Retinal pigment epithelial cell (primary cell): Measurements from ENCODE around the gene RACGAP1.

Experiments used
- DNase-seq: peaks from one replicate; pipeline ENCODE4 v3.0.0-alpha.2; 2010; ENCODE audit warnings: low read depth
- H3K4me3 ChIP-seq: 2 replicates; pipeline ENCODE4 v1.5.1; 2011; ENCODE audit warnings: mild to moderate bottlenecking, low read length, control low read depth, moderate library complexity
- TF ChIP-seq, protein P1 (sequence below): conservative IDR thresholded peaks from 2 replicates; pipeline ENCODE4 v1.5.1; 2011; ENCODE audit warnings: low read depth, low read length, control low read depth, inconsistent platforms

The RACGAP1 gene

GRCh38 chr12:50055831-50056638 lies 30.7 kb upstream of the RACGAP1 start:
- H3K4me3 ChIP-seq: no peak overlapping the region

DNA sequence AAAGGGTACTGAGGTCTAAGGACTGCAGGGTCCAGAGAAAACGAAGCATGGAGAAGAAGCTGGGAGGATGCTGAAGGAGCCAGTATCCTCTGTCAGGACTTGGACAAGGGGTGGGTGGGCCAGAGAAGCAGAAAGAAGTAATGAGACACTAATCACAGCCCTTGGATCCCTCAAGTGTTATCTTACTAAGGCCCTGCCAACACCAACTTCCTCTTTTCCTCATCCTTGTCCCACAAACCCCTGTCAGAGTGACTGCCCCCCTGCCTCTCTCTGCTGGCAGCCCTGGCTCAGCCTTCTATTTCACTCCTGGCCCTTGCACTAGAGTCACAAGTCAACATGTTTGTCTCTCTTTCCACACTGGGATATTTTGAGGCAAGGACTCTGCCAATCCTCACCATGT lies 28.3 kb upstream of the RACGAP1 start:
- TF ChIP-seq, protein P1, sequence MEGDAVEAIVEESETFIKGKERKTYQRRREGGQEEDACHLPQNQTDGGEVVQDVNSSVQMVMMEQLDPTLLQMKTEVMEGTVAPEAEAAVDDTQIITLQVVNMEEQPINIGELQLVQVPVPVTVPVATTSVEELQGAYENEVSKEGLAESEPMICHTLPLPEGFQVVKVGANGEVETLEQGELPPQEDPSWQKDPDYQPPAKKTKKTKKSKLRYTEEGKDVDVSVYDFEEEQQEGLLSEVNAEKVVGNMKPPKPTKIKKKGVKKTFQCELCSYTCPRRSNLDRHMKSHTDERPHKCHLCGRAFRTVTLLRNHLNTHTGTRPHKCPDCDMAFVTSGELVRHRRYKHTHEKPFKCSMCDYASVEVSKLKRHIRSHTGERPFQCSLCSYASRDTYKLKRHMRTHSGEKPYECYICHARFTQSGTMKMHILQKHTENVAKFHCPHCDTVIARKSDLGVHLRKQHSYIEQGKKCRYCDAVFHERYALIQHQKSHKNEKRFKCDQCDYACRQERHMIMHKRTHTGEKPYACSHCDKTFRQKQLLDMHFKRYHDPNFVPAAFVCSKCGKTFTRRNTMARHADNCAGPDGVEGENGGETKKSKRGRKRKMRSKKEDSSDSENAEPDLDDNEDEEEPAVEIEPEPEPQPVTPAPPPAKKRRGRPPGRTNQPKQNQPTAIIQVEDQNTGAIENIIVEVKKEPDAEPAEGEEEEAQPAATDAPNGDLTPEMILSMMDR: no peak
- DNase-seq: no peak
- no peak overlapping the region for H3K4me3 ChIP-seq

More at GRCh38 chr12:50055831-50056638, 30.7 kb upstream of the RACGAP1 start:
- TF ChIP-seq, protein P1: peak; percentile 97
- no peak for DNase-seq

DNA sequence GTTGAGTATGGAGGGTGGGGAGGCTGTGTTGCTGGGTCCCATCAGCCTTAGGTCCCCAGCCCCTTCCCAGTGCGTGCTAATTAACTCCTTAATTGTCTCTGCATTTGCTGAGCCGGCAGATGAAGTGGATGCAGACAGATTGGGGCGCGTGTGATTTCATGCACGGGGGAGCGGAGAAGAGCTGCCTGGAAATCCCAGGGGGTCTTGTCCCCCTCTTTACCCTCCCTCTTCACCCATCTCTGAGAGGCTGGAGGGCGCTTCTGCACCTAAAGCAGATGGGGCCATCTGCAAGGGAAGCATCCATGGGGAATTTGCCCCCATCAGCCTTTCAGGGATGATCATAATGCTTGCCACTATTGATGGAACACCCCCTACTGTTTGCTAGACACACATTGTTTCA lies 27.7 kb upstream of the RACGAP1 start:
- DNase-seq: no peak
- no peak overlapping the region for H3K4me3 ChIP-seq
- TF ChIP-seq, protein P1: peak; percentile 1

- TF ChIP-seq, protein P1: no peak
- no peak overlapping the region for H3K4me3 ChIP-seq
- DNase-seq: no peak
These were observed 27.2 kb upstream of the RACGAP1 start for GRCh38 chr12:50052544-50052943.

DNA sequence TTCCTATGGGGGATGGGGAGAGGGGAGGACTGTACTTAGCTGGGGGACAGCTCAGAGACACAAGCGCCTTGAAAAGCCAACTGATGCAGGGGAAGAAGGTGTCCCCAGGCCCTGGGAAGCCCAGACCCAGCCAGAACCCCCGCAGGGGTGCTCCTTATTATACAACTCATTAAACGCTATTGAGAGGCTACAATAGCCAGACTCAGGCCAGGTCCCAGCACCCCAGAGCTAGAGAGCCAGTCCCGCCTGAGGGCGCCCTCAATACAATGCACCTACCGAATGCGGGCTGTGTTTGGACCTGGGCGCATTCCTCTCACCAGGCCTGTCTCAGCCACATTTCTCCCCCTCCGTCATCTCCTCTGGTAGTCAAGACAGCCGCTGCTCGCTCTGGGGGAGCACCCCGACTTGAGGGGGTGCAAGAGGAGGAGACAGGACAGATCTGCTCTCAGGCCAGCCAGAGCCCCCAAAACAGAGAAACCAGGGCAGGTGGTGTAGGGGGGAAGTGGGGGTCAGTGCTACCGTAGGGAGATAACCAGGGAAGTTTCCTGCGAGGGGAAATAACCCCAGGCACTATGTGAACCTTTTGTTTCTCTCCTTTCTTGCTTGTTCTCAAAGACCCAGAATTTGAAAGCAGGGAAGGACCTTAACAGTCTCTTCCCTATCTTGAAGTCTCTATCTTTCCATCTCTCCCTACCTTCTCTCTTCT lies 26.0 kb upstream of the RACGAP1 start:
- TF ChIP-seq, protein P1: no peak

DNA sequence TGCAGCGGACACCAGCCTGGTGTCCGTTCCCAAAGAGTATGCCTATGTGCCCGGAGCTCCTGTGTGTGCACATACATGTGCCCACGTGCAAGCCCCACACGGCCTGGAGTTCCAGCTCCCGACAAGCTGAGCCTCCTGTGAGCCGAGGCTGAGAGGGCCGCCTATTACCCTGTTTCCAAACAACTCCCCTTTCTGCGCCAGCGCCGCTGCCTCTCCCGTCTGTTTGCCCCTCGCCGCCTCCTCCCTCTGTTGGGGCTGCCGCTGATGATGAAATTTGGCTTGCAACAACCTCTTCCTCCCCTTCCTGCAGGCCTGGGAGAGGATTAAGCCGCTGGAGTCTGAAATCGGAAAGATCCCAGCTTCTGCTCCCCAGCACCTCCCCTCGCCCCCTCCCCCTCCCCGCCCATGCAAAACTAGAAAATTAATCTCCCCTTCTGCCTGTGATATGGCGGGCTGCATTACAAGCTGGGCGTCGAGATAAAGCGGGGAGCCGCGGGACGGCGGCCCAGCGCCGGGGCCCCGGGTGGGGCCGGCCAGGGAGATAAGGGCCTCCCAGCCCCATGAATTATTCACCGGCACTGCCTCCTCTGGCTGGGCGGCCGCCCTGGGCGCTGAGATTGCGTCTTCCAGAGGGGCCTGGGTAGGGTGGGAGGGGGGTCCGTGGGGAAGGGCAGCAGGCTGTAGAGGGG lies 25.3 kb upstream of the RACGAP1 start:
- no peak for DNase-seq
- TF ChIP-seq, protein P1: no peak
- H3K4me3 ChIP-seq: peak overlapping the region; percentile 39

More for the DNA sequence above, 26.0 kb upstream of the RACGAP1 start:
- H3K4me3 ChIP-seq: no peak overlapping the region
- DNase-seq: no peak
